HG03469 (cell line): ENCODE measurements around the gene TMEM132D.

Source experiments
- ATAC-seq: cut with Tn5 transposase; IDR thresholded peaks from one replicate; pipeline ENCODE4 v1.9.1; 2021; ENCODE audit warnings: mild to moderate bottlenecking, moderate library complexity, moderate number of reproducible peaks; ENCODE audit not compliant: unreplicated experiment

TMEM132D gene

GRCh38 chr12:129605666-129606065 lies 298.2 kb downstream of the TMEM132D start:
- ATAC-seq, result no peak

GRCh38 chr12:129604506-129604905 lies 299.3 kb downstream of the TMEM132D start:
- ATAC-seq, result no peak

GRCh38 chr12:129599406-129599805 lies 304.4 kb downstream of the TMEM132D start:
- ATAC-seq, result no peak

GRCh38 chr12:129594098-129594497 lies 309.7 kb downstream of the TMEM132D start:
- no peak for ATAC-seq

GRCh38 chr12:129592449-129592848 lies 311.4 kb downstream of the TMEM132D start:
- ATAC-seq, result no peak

GRCh38 chr12:129589503-129589902 lies 314.3 kb downstream of the TMEM132D start:
- no peak for ATAC-seq

GRCh38 chr12:129588142-129588541 lies 315.7 kb downstream of the TMEM132D start:
- ATAC-seq, result no peak

GRCh38 chr12:129585296-129585695 lies 318.5 kb downstream of the TMEM132D start:
- no peak for ATAC-seq

- ATAC-seq, result no peak
Measured at GRCh38 chr12:129579879-129580278, 323.9 kb downstream of the TMEM132D start.

- no peak for ATAC-seq
Measured at GRCh38 chr12:129571901-129572494, 331.8 kb downstream of the TMEM132D start.

- ATAC-seq, result no peak
Measured at GRCh38 chr12:129570796-129571400, 332.9 kb downstream of the TMEM132D start.

- ATAC-seq, result no peak
Measured at GRCh38 chr12:129566800-129567199, 337.0 kb downstream of the TMEM132D start.

- ATAC-seq, result no peak
Measured at GRCh38 chr12:129564768-129565167, 339.1 kb downstream of the TMEM132D start.

- no peak for ATAC-seq
Measured at GRCh38 chr12:129563266-129563665, 340.6 kb downstream of the TMEM132D start.

GRCh38 chr12:129561304-129561703 lies 342.5 kb downstream of the TMEM132D start:
- ATAC-seq, result no peak

- ATAC-seq, result no peak
Measured at GRCh38 chr12:129559776-129560175, 344.0 kb downstream of the TMEM132D start.

- ATAC-seq, result no peak
Measured at GRCh38 chr12:129558036-129558435, 345.8 kb downstream of the TMEM132D start.

GRCh38 chr12:129556082-129556481 lies 347.7 kb downstream of the TMEM132D start:
- no peak for ATAC-seq

GRCh38 chr12:129552996-129553750 lies 350.7 kb downstream of the TMEM132D start:
- ATAC-seq, result no peak

GRCh38 chr12:129551441-129551840 lies 352.4 kb downstream of the TMEM132D start:
- no peak for ATAC-seq

- ATAC-seq, result no peak
Measured at GRCh38 chr12:129550353-129550752, 353.5 kb downstream of the TMEM132D start.

GRCh38 chr12:129549656-129550055 lies 354.2 kb downstream of the TMEM132D start:
- ATAC-seq, result no peak
